Nephron progenitor cell (in vitro differentiated cells): Measurements from ENCODE around the gene HCFC1.

Experiments used
- DNase-seq: peaks from one replicate; pipeline ENCODE4 v3.0.0; 2021
- H3K27ac Mint-ChIP-seq: 2 replicates; pipeline ENCODE4 v1.8.0; 2021; ENCODE audit warnings: mild to moderate bottlenecking, moderate library complexity, mixed read lengths
- H3K27me3 Mint-ChIP-seq: 2 replicates; pipeline ENCODE4 v1.8.0; 2021; ENCODE audit warnings: mild to moderate bottlenecking, low read depth, mixed read lengths; ENCODE audit not compliant: poor library complexity
- H3K36me3 Mint-ChIP-seq: 2 replicates; pipeline ENCODE4 v1.8.0; 2021; ENCODE audit warnings: low read depth, mixed read lengths
- H3K4me1 Mint-ChIP-seq: 2 replicates; pipeline ENCODE4 v1.8.0; 2021; ENCODE audit warnings: mixed read lengths
- H3K4me3 Mint-ChIP-seq: 2 replicates; pipeline ENCODE4 v1.8.0; 2021; ENCODE audit warnings: mild to moderate bottlenecking, moderate library complexity, mixed read lengths
- H3K9me3 Mint-ChIP-seq: 2 replicates; pipeline ENCODE4 v1.8.0; 2021; ENCODE audit warnings: mild to moderate bottlenecking, moderate library complexity, mixed read lengths
- TF ChIP-seq, protein P1 (sequence below): fragments of 200-600 bp; sonication (generic); IDR thresholded peaks from 2 replicates; pipeline ENCODE4 v1.5.0; 2021; ENCODE audit warnings: antibody characterized with exemption

HCFC1 gene

DNA sequence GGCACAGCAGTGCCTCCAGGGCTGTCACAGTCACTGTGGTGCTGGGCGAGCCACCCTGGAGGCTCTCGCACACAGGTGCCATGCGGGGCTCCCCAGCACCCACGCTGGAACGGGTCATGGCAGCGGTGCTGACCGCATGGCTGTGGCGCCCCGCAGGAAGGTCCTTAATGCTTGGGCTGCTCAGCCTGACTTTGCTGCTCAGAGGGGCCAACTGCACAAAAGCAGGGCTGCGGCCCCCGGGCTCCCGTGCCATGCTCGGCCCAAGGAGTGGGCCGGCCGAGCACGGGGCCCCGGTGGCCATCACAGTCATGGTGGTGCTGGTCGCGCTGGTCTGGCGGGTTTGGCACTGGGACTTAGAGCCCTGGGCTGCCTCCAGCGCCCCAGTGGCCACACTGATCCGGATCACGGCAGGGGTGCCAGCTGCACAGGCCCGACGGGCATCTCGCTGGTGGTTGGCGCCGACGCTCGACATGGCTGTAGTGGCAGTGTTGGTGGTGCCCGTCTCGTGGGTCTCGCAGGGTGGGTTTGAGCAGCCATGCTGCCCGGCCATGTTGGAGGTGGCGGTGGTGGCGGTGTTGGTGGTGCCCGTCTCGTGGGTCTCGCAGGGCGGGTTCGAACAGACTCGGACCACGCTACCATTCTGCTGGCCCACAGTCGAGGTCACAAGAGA lies 16.9 kb downstream of the HCFC1 start:
- H3K4me3 Mint-ChIP-seq: no peak overlapping the region
- no peak overlapping the region for H3K27ac Mint-ChIP-seq
- H3K4me1 Mint-ChIP-seq: peaks cover 22% of the 10 kb centered on the region
- H3K9me3 Mint-ChIP-seq: no peaks in the 10 kb centered on the region
- H3K27me3 Mint-ChIP-seq: no peaks in the 10 kb centered on the region
- peaks cover 40% of the 10 kb centered on the region for H3K36me3 Mint-ChIP-seq
- no peak for DNase-seq
- TF ChIP-seq, protein P1, sequence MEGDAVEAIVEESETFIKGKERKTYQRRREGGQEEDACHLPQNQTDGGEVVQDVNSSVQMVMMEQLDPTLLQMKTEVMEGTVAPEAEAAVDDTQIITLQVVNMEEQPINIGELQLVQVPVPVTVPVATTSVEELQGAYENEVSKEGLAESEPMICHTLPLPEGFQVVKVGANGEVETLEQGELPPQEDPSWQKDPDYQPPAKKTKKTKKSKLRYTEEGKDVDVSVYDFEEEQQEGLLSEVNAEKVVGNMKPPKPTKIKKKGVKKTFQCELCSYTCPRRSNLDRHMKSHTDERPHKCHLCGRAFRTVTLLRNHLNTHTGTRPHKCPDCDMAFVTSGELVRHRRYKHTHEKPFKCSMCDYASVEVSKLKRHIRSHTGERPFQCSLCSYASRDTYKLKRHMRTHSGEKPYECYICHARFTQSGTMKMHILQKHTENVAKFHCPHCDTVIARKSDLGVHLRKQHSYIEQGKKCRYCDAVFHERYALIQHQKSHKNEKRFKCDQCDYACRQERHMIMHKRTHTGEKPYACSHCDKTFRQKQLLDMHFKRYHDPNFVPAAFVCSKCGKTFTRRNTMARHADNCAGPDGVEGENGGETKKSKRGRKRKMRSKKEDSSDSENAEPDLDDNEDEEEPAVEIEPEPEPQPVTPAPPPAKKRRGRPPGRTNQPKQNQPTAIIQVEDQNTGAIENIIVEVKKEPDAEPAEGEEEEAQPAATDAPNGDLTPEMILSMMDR: no peak

DNA sequence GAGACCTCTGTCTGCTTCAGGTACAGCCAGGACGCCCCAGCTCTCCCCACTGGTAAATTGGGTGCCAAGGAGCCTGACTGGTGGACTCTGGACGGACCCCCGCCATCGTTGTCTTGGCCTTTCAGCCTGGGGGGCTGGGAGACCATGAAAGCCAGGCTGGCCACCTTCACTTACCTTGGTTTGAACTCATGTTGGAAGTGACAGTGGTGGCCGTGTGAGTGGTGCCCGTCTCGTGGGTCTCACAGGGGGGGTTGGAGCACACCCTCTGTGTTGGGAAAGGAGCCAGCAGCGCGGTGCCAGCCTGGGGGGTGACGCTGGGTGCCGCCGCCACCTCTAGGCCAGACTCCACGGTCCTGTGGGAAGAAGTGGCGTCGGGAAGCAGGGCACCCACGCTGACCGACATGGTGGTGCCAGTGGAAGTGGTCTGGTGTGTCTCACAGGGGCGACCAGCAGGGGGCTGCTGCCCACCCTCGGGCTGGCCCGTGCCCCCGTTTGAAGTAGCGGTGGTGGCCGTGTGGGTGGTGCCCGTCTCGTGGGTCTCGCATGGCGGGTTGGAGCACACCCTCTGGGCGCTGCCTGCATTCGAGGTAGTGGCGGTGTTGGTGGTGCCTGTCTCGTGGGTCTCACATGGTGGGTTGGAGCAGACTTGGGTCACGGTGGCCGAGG lies 17.6 kb downstream of the HCFC1 start:
- peaks cover 44% of the 10 kb centered on the region for H3K36me3 Mint-ChIP-seq
- TF ChIP-seq, protein P1: no peak
- H3K9me3 Mint-ChIP-seq: no peaks in the 10 kb centered on the region
- peaks cover 29% of the 10 kb centered on the region for H3K4me1 Mint-ChIP-seq
- no peak overlapping the region for H3K4me3 Mint-ChIP-seq
- no peak for DNase-seq
- H3K27me3 Mint-ChIP-seq: no peaks in the 10 kb centered on the region
- peak overlapping the region; percentile 72 for H3K27ac Mint-ChIP-seq

DNA sequence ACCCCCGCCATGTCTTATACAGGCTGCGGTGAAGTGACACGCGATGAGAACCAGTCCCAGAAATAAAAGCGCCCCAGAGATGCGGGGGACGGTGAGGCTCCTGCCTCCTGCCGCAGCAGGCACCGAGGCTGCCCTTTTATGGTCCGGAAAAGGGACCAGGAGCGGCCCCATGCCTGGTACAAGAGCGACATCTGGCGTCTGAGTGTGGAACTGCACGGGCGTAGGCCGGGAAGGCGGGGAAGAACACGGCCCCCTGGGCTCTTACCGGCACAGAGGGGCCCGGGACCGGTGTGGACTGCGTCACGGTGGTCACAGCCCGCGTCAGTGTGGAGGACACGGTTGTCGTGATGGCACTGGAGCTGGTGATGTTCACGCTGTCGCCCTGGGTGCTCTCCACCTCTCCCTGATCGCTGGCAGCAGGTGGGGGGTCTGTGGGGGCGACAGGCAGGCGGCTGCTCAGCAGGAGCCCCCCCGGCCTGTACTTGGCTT lies 18.2 kb downstream of the HCFC1 start:
- Mint-ChIP-seq H3K27ac (no peak overlapping the region), H3K4me1 (peaks cover 36% of the 10 kb centered on the region), H3K27me3 (no peaks in the 10 kb centered on the region), H3K9me3 (no peaks in the 10 kb centered on the region), H3K4me3 (no peak overlapping the region), H3K36me3 (peaks cover 50% of the 10 kb centered on the region)
- DNase-seq: peak; percentile 90
- TF ChIP-seq, protein P1: peak; percentile 100

DNA sequence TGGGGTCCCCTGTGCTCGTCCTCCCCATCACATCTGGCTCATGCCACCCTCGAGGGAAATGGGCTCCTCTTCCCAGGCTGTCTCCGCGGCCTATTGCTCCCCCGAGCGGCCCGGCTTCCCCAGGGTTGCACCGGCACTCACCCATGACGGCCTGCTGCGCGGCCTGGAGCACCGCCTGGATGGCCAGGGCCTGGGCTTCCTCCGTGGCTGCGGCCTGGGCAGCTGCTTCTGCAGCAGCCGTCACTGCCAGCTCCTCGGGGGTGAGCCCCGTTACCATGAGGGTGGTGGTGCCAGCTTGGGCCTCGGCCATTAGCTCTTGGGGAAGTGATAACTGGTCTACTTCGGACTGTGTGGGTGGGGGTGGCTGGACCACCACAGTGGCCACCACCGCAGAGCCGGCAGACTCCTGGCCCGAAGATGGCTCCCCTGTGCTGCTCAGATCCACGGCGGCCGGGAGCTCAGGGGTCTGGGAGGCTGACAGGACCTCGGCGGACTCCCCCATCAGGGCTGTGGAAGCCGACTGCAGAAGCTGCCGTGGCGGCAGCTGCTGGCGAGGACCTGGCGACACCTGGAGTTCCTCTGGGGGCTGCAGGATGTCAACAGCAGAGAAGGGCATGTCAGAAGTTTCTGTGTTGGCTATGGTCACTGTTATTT lies 19.1 kb downstream of the HCFC1 start:
- Mint-ChIP-seq H3K4me1 (peaks cover 44% of the 10 kb centered on the region), H3K4me3 (no peak overlapping the region), H3K36me3 (peaks cover 57% of the 10 kb centered on the region), H3K9me3 (no peaks in the 10 kb centered on the region), H3K27me3 (peaks cover under 1% of the 10 kb centered on the region), H3K27ac (no peak overlapping the region)
- TF ChIP-seq, protein P1: no peak
- DNase-seq: no peak

DNA sequence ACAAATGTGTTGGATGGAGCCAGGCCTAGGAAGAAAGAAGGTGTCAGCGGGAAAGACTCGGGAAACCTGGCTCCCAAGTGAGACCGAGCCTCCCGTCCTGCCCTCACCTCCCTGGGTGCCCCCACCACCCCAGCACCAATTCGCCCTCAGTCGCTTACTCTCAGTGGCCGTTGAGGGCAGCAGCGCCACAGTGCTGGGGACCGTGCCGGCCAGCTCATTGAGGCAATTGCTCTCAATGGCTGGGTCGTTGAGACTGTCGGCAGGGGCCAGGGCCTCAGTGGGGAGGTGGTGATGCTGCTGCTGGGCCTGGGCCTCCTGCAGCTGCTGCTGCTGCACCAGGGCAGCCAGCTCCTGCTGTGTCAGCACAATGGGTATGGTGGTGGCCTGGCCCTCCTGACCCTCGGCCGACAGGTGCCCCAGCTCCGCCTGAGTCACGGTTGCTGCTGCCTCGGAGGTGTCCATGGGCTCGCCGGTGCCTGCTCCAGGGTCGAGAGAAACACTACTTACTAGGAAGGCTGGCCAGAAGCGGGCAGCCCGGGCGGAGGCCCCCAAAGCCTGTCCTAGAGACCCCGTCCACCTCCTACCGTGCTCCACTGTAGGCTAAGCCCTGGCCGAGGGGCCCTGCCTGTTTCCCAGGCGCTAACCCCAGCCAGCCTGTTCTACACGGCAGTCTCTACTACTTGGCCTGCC lies 19.8 kb downstream of the HCFC1 start:
- DNase-seq: no peak
- Mint-ChIP-seq H3K27ac (no peak overlapping the region), H3K36me3 (peaks cover 60% of the 10 kb centered on the region), H3K27me3 (peaks cover 3% of the 10 kb centered on the region), H3K9me3 (no peaks in the 10 kb centered on the region), H3K4me1 (peaks cover 48% of the 10 kb centered on the region), H3K4me3 (no peak overlapping the region)
- TF ChIP-seq, protein P1: no peak
